Loucy (cell line): Measurements from ENCODE around the gene TMEM203.

Experiments used
- EZH2phosphoT487 ChIP-seq: fragments of 200-600 bp; IDR thresholded peaks from 2 replicates; pipeline ENCODE4 v1.6.1; 2018; ENCODE audit warnings: antibody characterized with exemption, mild to moderate bottlenecking, moderate library complexity, borderline replicate concordance
- TF ChIP-seq, protein P1 (sequence below): fragments of 200-600 bp; sonication (generic); conservative IDR thresholded peaks from 2 replicates; pipeline ENCODE4 v1.5.1; 2014; ENCODE audit warnings: mild to moderate bottlenecking, antibody characterized with exemption, low read length

DNA sequence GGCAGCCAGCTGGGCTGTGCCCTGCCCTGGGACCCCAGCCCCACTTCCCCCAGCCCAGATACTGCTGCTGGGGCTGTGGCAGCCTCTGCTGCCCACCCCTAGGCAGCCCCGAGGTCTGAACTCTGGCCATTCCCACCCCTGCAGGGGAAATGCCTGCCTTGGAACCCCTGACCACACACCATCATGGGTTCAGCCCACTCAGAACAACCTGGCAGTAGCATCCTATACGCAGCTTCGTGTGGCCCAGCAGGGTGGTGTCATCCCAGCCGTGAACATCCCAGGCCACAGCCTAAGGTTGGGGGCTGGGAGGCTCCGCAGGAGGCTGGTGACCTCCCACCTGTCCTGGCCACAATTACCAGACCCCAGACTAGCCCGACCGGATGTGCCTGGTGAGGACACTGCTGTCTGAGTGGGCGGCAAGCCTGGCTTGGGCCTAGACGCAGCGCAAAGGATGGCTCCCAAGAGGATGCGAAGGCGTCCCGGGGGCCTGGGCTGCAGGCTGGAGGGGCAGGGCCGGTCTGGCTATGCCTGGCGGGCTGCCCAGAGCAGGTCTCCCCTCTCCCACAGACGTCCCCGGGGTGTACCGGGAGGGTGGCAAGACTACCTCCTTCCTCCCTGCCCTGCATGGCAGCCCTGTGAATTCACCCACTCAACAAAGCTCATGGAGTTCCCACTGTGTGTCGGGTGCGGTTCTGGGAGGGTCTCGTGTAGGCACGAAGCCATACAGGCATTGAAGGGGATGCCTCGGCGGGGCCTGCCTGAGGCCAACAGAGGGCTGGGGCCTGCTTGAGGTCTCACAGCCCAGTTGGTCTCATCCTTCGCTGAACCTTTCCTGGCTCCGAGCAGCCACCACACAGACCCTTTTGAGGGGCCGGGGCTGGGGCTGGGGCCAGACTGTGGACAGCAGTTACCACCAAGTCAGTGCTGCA, 23.8 kb upstream of the TMEM203 start:
- TF ChIP-seq, protein P1, sequence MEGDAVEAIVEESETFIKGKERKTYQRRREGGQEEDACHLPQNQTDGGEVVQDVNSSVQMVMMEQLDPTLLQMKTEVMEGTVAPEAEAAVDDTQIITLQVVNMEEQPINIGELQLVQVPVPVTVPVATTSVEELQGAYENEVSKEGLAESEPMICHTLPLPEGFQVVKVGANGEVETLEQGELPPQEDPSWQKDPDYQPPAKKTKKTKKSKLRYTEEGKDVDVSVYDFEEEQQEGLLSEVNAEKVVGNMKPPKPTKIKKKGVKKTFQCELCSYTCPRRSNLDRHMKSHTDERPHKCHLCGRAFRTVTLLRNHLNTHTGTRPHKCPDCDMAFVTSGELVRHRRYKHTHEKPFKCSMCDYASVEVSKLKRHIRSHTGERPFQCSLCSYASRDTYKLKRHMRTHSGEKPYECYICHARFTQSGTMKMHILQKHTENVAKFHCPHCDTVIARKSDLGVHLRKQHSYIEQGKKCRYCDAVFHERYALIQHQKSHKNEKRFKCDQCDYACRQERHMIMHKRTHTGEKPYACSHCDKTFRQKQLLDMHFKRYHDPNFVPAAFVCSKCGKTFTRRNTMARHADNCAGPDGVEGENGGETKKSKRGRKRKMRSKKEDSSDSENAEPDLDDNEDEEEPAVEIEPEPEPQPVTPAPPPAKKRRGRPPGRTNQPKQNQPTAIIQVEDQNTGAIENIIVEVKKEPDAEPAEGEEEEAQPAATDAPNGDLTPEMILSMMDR: no peak
- no peak for TF ChIP-seq EZH2phosphoT487
